Cardiac muscle cell (in vitro differentiated cells and primary cell): ENCODE data around the gene AMZ1. TPM values are rescaled to one million over a fixed set of nuclear protein-coding genes. Genes with fewer than 3 reads are reported as not detected.

Experiments used
- DNase-seq, 2 donors: peaks; one replicate each; pipeline versions ENCODE4 v3.0.0 to v3.0.0-alpha.2; 2010 to 2017; ENCODE audit warnings: low read depth in 1 of 2, low spot score in 1 of 2
- H3K27ac ChIP-seq: fragments of 200-600 bp; sonication (generic); 2 replicates; pipeline ENCODE4 v1.5.1; 2016
- H3K27me3 ChIP-seq: fragments of 200-600 bp; sonication (generic); 2 replicates; pipeline ENCODE4 v1.6.0; 2016; ENCODE audit warnings: control low read depth
- H3K36me3 ChIP-seq: fragments of 200-600 bp; sonication (generic); 2 replicates; pipeline ENCODE4 v1.5.1; 2016; ENCODE audit warnings: control low read depth
- H3K4me1 ChIP-seq: fragments of 200-600 bp; sonication (generic); 2 replicates; pipeline ENCODE4 v1.8.1; 2017; ENCODE audit warnings: low read depth, mild to moderate bottlenecking, mixed run types
- H3K4me3 ChIP-seq: fragments of 200-600 bp; sonication (generic); 2 replicates; pipeline ENCODE4 v1.5.1; 2016; ENCODE audit warnings: mild to moderate bottlenecking
- H3K9me3 ChIP-seq: fragments of 200-600 bp; sonication (generic); 2 replicates; pipeline ENCODE4 v1.5.1; 2017; ENCODE audit warnings: low read depth, mild to moderate bottlenecking, control low read depth
- polyA plus RNA-seq: library from polyadenylated mRNA; unstranded; fragments of >200 nt; fragmentation: Nextera tagmentation; extraction: Ambion mirVana; gene quantifications from 2 replicates; pipeline ENCODE4 v1.2.1, GENCODE V29; 2016
- total RNA-seq: library from RNA; depleted of rRNA; stranded (reverse); fragments of >200 nt; gene quantifications from 2 replicates; pipeline ENCODE4 v1.2.3, GENCODE V29; 2016
- TF ChIP-seq, protein P1 (sequence below): IDR thresholded peaks from 2 replicates; pipeline ENCODE4 v1.5.1; 2012; ENCODE audit warnings: low read depth, mild to moderate bottlenecking, low read length

The AMZ1 gene
- total and polyA plus RNA-seq, 2 experiments from 2014 or later: 0.80 to 1.6 TPM

- Histone ChIP-seq H3K4me1 (peaks cover 49% of the 10 kb centered on the region), H3K36me3 (no peaks in the 10 kb centered on the region), H3K4me3 (no peak overlapping the region), H3K27me3 (no peaks in the 10 kb centered on the region), H3K27ac (peak overlapping the region; percentile 81), H3K9me3 (no peaks in the 10 kb centered on the region)
- TF ChIP-seq, protein P1, sequence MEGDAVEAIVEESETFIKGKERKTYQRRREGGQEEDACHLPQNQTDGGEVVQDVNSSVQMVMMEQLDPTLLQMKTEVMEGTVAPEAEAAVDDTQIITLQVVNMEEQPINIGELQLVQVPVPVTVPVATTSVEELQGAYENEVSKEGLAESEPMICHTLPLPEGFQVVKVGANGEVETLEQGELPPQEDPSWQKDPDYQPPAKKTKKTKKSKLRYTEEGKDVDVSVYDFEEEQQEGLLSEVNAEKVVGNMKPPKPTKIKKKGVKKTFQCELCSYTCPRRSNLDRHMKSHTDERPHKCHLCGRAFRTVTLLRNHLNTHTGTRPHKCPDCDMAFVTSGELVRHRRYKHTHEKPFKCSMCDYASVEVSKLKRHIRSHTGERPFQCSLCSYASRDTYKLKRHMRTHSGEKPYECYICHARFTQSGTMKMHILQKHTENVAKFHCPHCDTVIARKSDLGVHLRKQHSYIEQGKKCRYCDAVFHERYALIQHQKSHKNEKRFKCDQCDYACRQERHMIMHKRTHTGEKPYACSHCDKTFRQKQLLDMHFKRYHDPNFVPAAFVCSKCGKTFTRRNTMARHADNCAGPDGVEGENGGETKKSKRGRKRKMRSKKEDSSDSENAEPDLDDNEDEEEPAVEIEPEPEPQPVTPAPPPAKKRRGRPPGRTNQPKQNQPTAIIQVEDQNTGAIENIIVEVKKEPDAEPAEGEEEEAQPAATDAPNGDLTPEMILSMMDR: no peak
- no peak for DNase-seq
These were observed 70.9 kb downstream of the AMZ1 start for GRCh38 chr7:2758673-2759616.

- H3K27ac ChIP-seq: peak overlapping the region; percentile 71
- no peaks in the 10 kb centered on the region for H3K9me3 ChIP-seq
- H3K36me3 ChIP-seq: no peaks in the 10 kb centered on the region
- H3K4me1 ChIP-seq: peaks cover 49% of the 10 kb centered on the region
- TF ChIP-seq, protein P1: no peak
- no peak for DNase-seq
- no peak overlapping the region for H3K4me3 ChIP-seq
- H3K27me3 ChIP-seq: no peaks in the 10 kb centered on the region
These were observed 71.7 kb downstream of the AMZ1 start for GRCh38 chr7:2759736-2760097.

GRCh38 chr7:2760098-2760889 lies 72.3 kb downstream of the AMZ1 start:
- peak overlapping the region; percentile 71 for H3K27ac ChIP-seq

GRCh38 chr7:2761131-2761624 lies 73.2 kb downstream of the AMZ1 start:
- no peaks in the 10 kb centered on the region for H3K9me3 ChIP-seq
- H3K4me3 ChIP-seq: no peak overlapping the region
- no peaks in the 10 kb centered on the region for H3K36me3 ChIP-seq
- peaks cover 49% of the 10 kb centered on the region for H3K4me1 ChIP-seq
- DNase-seq: no peak
- H3K27ac ChIP-seq: peak overlapping the region; percentile 71
- TF ChIP-seq, protein P1: no peak
- no peaks in the 10 kb centered on the region for H3K27me3 ChIP-seq

More at GRCh38 chr7:2760098-2760889, 72.3 kb downstream of the AMZ1 start:
- Histone ChIP-seq H3K36me3 (no peaks in the 10 kb centered on the region), H3K4me3 (no peak overlapping the region), H3K27me3 (no peaks in the 10 kb centered on the region), H3K9me3 (no peaks in the 10 kb centered on the region), H3K4me1 (peaks cover 49% of the 10 kb centered on the region)
- TF ChIP-seq, protein P1: peak; percentile 39
- DNase-seq: peak; percentile 57 to 83

DNA sequence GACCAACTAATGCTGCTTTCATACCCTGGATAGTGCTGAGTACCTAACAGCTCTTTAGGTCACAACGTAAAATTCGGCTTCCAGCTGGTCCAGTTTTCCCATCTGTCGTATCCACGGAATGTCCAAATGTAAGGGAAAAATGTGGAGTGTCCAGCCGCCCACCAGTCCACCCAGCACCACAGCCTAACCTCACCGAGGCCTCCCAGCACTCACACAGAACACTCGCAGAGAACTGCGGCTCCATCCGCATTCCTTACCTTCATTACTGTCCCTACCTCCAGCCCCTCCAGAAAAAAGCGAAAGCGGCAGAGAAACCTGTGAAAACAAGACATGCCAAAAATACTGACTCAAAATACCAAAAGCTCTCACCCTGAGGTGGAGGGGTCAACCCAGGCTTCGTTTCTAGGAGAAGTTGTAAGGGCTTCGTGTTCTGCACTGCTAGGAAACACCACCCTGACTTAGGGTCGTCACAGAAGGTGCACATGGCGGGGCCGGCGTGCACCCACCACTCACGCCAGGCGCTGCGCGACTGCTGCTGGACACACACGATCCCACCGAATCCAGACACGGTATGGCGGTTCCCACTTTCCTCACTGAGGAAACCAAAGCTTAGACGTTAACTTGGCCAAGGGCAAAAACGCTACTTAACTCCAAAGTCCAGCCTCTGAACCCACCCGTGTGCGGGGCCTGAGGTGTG lies 73.9 kb downstream of the AMZ1 start:
- peaks cover 49% of the 10 kb centered on the region for H3K4me1 ChIP-seq
- no peaks in the 10 kb centered on the region for H3K27me3 ChIP-seq
- no peak for DNase-seq
- TF ChIP-seq, protein P1: no peak
- no peak overlapping the region for H3K4me3 ChIP-seq
- H3K36me3 ChIP-seq: no peaks in the 10 kb centered on the region
- no peaks in the 10 kb centered on the region for H3K9me3 ChIP-seq
- no peak overlapping the region for H3K27ac ChIP-seq
